NCI-H2029 treated with DMSO at 0.1 percent for 48 hours (cell line): Measurements from ENCODE around the gene TSEN15.

Experiments used
- DNase-seq: peaks from one replicate; lab custom pipeline; 2025; lab: John Stamatoyannopoulos, UW

The TSEN15 gene

GRCh38 chr1:184101571-184101970, 50.0 kb downstream of the TSEN15 start:
- DNase-seq, result no peak

GRCh38 chr1:184110272-184111204, 59.0 kb downstream of the TSEN15 start:
- DNase-seq, result no peak

- no peak for DNase-seq
Measured at GRCh38 chr1:184112176-184112948, 60.8 kb downstream of the TSEN15 start.

GRCh38 chr1:184113251-184113650, 61.7 kb downstream of the TSEN15 start:
- DNase-seq, result no peak

- DNase-seq, result no peak
Measured at GRCh38 chr1:184114818-184115398, 63.4 kb downstream of the TSEN15 start.

- DNase-seq, result no peak
Measured at GRCh38 chr1:184116287-184116686, 64.8 kb downstream of the TSEN15 start.

GRCh38 chr1:184118046-184118445, 66.5 kb downstream of the TSEN15 start:
- no peak for DNase-seq
